GM12892 (cell line): ENCODE data around the gene CHMP2A.

Experiments used
- DNase-seq: peaks from one replicate; pipeline ENCODE4 v3.0.0; 2011; ENCODE audit not compliant: insufficient read length
- FAIRE-seq: peaks from 2 replicates; lab custom pipeline; 2011; peaks lifted over from hg19 to GRCh38; lab: Jason Lieb, UNC
- POLR2A ChIP-seq: IDR thresholded peaks from 2 replicates; pipeline ENCODE4 v1.6.1; 2011; ENCODE audit warnings: low read depth, low read length, control low read depth
- POLR2AphosphoS5 ChIP-seq: IDR thresholded peaks from 2 replicates; pipeline ENCODE4 v1.6.1; 2011; ENCODE audit warnings: low read depth, low read length, control low read depth
- TAF1 ChIP-seq: IDR thresholded peaks from 2 replicates; pipeline ENCODE4 v1.6.1; 2011; ENCODE audit warnings: low read depth, mild to moderate bottlenecking, control low read depth, low read length, borderline replicate concordance

CHMP2A gene

GRCh38 chr19:58568453-58569130 lies 13.7 kb upstream of the CHMP2A start:
- TF ChIP-seq TAF1 (no peak), POLR2AphosphoS5 (no peak), POLR2A (no peak)
- FAIRE-seq (no peak), DNase-seq (no peak)

DNA sequence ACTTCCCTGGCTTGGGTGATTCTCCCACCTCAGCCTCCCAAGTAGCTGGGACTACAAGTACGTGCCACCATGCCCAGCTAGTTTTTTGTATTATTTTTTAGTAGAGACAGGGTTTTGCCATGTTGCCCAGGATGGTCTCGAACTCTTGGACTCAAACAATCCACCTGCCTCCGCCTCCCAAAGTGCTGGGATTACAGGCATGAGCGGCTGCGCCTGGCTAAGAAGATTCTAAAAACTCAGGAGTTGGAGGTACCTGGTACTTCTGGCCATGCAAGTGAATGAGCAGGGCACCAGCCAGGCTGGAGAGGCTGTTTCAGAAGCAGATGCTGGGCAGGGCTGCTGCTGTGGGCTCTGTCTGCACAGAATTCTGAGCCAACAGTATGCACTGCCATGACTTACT lies 12.1 kb upstream of the CHMP2A start:
- TF ChIP-seq TAF1 (no peak), POLR2AphosphoS5 (no peak), POLR2A (no peak)
- DNase-seq (no peak), FAIRE-seq (no peak)

- no peak for DNase-seq
- TF ChIP-seq POLR2AphosphoS5 = no peak
- no peak for TF ChIP-seq POLR2A
- no peak for TF ChIP-seq TAF1
- FAIRE-seq = no peak
Measured at GRCh38 chr19:58563823-58564222, 8.9 kb upstream of the CHMP2A start.

DNA sequence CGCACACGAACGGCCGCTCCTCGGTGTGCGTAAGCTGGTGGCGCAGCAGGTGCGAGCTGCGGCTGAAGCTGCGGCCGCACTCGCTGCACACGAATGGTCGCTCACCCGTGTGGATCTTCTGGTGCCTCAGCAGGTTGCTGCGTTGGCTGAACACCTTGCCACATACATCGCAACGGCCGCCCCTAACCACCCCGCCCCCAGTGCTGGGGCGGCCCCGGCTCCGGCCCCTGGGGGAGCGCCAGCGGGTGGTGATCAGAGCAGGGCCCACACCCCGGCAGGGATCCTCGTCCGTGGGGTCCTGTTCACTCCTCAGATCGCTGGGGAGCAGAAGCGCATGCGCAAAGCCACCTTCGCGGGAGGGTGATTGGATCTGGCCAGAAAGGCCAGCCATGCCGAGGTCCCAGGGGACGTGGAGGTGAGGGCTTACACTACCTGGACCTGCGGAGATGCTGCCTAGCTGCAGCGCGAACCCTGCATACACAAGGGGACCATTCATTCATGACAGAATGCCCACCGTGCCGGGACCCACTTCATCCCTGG lies 8.2 kb upstream of the CHMP2A start:
- TF ChIP-seq POLR2A (no peak), POLR2AphosphoS5 (no peak), TAF1 (no peak)
- FAIRE-seq = peak; percentile 84
- peak; percentile 58 for DNase-seq

DNA sequence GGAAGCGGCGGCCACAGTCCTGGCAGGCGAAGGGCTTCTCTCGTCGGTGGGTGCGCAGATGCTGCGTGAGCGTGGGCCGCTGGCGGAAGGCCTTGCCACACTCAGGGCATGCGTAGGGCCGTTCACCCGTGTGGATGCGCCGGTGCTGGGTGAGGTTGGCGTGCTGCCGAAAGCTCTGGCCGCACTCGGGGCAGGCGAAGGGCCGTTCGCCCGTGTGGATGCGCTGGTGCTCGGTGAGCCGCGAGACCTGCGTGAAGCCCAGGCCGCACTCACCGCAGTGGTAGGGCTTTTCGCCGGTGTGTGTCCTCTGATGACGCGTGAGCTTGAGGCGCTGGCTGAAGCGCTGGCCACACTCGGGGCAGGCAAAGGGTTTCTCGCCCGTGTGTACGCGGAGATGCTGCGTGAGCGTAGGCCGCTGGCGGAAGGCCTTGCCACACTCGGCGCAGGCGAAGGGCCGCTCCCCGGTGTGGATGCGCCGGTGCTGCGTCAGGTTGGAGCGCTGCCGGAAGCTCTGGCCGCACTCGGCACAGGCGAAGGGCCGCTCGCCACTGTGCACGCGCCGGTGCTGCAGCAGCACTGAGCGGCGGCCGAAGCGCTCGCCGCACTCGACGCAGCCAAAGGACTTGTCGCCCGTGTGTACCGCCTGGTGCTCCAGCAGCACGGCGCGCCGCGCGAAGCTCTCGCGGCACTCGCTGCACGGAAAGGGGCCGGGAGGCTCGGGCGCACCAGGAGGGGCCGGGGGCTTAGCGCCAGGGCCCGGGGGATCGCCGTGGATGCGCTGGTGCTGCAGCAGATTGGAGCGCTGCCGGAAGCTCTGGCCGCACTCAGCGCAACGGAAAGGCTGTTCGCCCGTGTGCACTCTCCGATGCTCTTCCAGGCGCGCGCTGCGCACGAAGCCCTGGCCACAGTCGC lies 7.5 kb upstream of the CHMP2A start:
- TF ChIP-seq TAF1 = no peak
- peak; percentile 47; the same call in 1 of the 2 replicates for TF ChIP-seq POLR2AphosphoS5
- peak; percentile 68; the same call in 1 of the 2 replicates for TF ChIP-seq POLR2A
- no peak for DNase-seq
- FAIRE-seq = peak; percentile 53

- DNase-seq = no peak
- no peak for FAIRE-seq
- TF ChIP-seq TAF1 (no peak), POLR2AphosphoS5 (no peak), POLR2A (no peak)
Measured at GRCh38 chr19:58561373-58562121, 6.6 kb upstream of the CHMP2A start.

DNA sequence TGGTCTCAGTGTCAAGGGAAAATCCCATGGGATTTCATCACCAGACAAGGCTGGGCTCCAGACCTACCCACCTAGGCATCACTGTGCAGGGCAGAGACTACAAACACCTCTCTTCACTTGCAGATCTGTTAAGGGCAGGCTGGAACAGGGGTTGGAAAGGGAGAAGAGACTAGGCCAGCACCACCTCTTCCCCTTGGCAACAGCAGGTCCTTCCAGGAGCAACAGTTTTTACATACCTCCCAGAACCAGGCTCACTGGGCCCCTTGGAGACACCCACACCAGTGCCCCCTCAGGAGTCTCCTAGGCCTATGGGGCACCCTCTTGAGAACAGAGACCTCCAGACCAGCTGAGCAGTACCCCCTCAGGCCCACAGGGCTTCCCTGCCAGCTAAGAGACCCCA lies 6.0 kb upstream of the CHMP2A start:
- DNase-seq (no peak), FAIRE-seq (no peak)
- TF ChIP-seq POLR2A (no peak), TAF1 (no peak), POLR2AphosphoS5 (no peak)

DNA sequence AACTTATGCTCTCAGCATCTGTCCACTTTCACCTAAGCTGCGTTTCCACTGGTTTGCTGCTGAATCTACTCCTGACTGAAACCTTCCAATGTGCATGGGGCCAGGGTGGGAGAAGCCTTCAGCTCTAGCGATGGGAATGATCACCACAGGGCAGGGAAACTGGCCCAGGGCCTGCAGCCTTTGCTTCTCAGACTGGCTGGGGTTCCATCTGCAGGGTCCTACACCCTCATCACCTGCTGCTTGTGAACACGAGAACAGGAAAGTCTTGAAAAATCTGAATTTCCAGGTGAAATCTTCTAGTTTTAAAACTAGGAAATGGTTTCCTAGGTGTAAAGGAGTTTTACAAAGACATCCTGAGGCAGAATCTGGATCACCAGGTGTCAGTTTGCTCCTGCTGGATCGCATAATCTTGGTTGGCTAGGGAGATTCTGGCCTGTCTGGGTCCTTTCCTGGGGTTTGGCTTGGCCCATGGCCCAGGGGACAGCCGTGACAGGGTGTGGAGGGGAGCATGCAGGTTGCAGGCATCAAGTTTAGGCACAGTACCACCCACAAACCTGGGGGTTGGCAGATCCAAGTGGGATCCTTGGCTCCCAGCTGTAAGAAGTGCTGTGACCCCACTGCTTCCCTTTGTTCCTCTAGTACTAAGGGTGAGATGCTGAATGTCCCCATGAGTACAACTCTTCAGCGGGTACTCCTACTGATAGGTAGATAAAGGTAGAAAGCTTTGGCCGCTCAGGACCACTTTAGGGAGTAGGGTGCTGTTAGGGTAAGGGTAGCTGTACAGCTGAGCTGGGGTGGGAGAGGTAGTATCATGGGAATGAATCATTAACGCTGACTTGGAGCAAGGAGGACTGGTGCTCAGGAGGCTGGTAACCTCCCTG lies 5.3 kb upstream of the CHMP2A start:
- TF ChIP-seq POLR2AphosphoS5 (no peak), TAF1 (no peak), POLR2A (no peak)
- FAIRE-seq (no peak), DNase-seq (no peak)

DNA sequence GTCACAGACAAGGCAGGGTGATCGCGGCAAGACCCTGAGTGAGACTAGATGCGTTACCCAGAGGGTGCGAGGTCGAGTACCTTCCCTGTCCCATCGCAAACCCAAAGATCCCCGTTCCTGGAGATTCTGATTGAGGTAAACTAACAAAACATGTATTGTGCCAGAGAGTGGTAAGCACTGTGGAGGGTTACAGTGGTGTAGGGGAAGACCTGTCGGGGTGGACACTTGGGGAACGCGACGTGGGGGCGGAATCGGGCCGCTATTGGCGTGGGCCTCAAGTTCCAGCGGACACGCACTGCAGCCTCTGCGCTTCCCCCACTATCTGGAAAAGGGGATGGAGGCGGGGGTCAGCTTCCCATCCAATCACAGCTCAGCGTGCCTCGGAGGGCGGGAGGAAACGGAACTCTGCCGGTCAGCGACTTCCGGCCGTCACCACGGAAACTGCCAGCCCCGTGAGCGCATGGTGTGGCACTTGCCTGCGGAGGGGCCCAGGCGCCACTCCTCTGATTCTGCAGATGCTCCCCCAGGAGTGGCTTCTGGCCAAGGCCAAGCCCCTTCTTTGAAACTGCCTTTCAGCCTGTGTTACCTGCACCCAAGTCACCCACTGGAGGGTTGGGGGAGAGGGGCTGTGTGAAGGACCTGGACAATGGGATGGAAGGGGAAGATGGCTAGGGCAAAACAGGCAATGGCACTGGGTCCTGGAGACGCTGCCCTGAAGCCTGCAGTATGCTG lies 4.5 kb upstream of the CHMP2A start:
- peak; percentile 93 for DNase-seq
- FAIRE-seq = no peak
- TF ChIP-seq POLR2A (peak; percentile 94), TAF1 (peak; percentile 68; the same call in 1 of the 2 replicates), POLR2AphosphoS5 (peak; percentile 94)
